Spleen (tissue), 11 donors: ENCODE results near the gene TSPAN18. TPM values are rescaled to one million over a fixed set of nuclear protein-coding genes. Genes with fewer than 3 reads are reported as not detected.

Source experiments
- DNase-seq: peaks from one replicate; pipeline ENCODE4 v3.0.0-alpha.2; 2020
- H3K27ac ChIP-seq, 8 donors: fragments of 200-600 bp; sonication (generic) in 7 of 8; 1 replicate in 4 of 8; 2 replicates in 4 of 8; pipeline versions ENCODE4 v1.5.0 to v1.8.0; 2016 to 2021; ENCODE audit warnings: inconsistent platforms in 4 of 8, mild to moderate bottlenecking in 4 of 8, moderate library complexity in 1 of 8
- H3K27me3 ChIP-seq, 7 donors: fragments of 200-600 bp; sonication (generic) in 6 of 7; replicated peaks in 1 of 7; 1 replicate in 4 of 7; 2 replicates in 3 of 7; pipeline versions ENCODE4 v1.5.0 to v1.8.0; 2016 to 2021; ENCODE audit warnings: inconsistent platforms in 3 of 7, mild to moderate bottlenecking in 1 of 7
- H3K36me3 ChIP-seq, 6 donors: fragments of 200-600 bp; sonication (generic) in 5 of 6; 1 replicate in 4 of 6; 2 replicates in 2 of 6; pipeline versions ENCODE4 v1.5.0 to v1.8.0; 2016 to 2021; ENCODE audit warnings: inconsistent platforms in 2 of 6
- H3K4me1 ChIP-seq, 6 donors: fragments of 200-600 bp; sonication (generic) in 5 of 6; 1 replicate in 3 of 6; 2 replicates in 3 of 6; pipeline versions ENCODE4 v1.5.0 to v1.8.0; 2016 to 2021; ENCODE audit warnings: inconsistent platforms in 3 of 6
- H3K4me3 ChIP-seq, 8 donors: fragments of 200-600 bp; sonication (generic) in 7 of 8; 1 replicate in 4 of 8; 2 replicates in 4 of 8; pipeline versions ENCODE4 v1.5.0 to v1.8.0; 2016 to 2021; ENCODE audit warnings: inconsistent platforms in 4 of 8, mild to moderate bottlenecking in 4 of 8, moderate library complexity in 2 of 8
- H3K9me3 ChIP-seq, 8 donors: fragments of 200-600 bp; sonication (generic) in 7 of 8; 1 replicate in 4 of 8; 2 replicates in 4 of 8; pipeline versions ENCODE4 v1.5.0 to v1.8.0; 2016 to 2021; ENCODE audit warnings: inconsistent platforms in 4 of 8
- CTCF ChIP-seq, 11 experiments: fragments of 200-600 bp in 7 of 11; fragments of 450-650 bp in 4 of 11; sonication (generic) in 4 of 11; IDR thresholded peaks in 8 of 11; conservative IDR thresholded peaks in 3 of 11; 1 replicate in 7 of 11; 2 replicates in 4 of 11; pipeline versions ENCODE4 v1.4.0 to v1.8.0; 2016 to 2021; ENCODE audit warnings: antibody characterized with exemption in 11 of 11, inconsistent platforms in 4 of 11, mild to moderate bottlenecking in 1 of 11
- POLR2A ChIP-seq, 3 donors: fragments of 450-650 bp; IDR thresholded peaks; one replicate each; pipeline ENCODE4 v1.5.1; 2017; ENCODE audit warnings: antibody characterized with exemption in 3 of 3, mild to moderate bottlenecking in 1 of 3
- POLR2AphosphoS5 ChIP-seq, 3 donors: sonication (generic); formaldehyde crosslinking; IDR thresholded peaks; one replicate each; pipeline ENCODE4 v1.5.1; 2017; ENCODE audit warnings: antibody characterized with exemption in 3 of 3
- WGBS, 5 donors: extraction: QIAGEN DNeasy Blood & Tissue Kit in 3 of 5; methylation state at CpG; one replicate each; pipeline versions ENCODE4 v1.1.5 to v1.1.7; 2013 to 2018; 5-methylcytosine and 5-hydroxymethylcytosine counted together
- intact Hi-C: fragments of 100-400 bp; cut with DNase I; formaldehyde crosslinking; loops from one replicate; pipeline ENCODE4 v1.15.0; 2023; ENCODE audit warnings: low total_unique reads
- polyA plus RNA-seq, 3 donors: library from polyadenylated mRNA; stranded (reverse); fragments of 200-250 nt; gene quantifications; one replicate each; pipeline ENCODE4 v1.2.1, GENCODE V29; 2013
- total RNA-seq, 7 donors: library from RNA; depleted of rRNA in 3 of 7; stranded (reverse); fragments of >200 nt in 3 of 7; fragmentation: NEBNext Ultra II Directional in 4 of 7; extraction: Animal tissue kit (Norgen Biotek cat#: 25700) in 4 of 7; gene quantifications; one replicate each; pipeline versions ENCODE4 v1.1.0 to v1.2.1, GENCODE V29; 2016 to 2021
- donor health status: healthy with polysubstance abuse.
- donor health status: DM: no; HTN: no; CAD: no; lungs with moderate emphysema.
- donor health status: DM: no; HTN: no; CAD: no.
- donor health status: Bipolar disorder and iron deficiency.
- donor health status: healthy.
- donor health status: DM: no; HTN: no; CAD: no.
- donor health status: DM: yes; HTN: yes; CAD: no.

The TSPAN18 gene
- total and polyA plus RNA-seq, 10 donors = 2.1 to 47.5 (median 21.3) TPM

DNA sequence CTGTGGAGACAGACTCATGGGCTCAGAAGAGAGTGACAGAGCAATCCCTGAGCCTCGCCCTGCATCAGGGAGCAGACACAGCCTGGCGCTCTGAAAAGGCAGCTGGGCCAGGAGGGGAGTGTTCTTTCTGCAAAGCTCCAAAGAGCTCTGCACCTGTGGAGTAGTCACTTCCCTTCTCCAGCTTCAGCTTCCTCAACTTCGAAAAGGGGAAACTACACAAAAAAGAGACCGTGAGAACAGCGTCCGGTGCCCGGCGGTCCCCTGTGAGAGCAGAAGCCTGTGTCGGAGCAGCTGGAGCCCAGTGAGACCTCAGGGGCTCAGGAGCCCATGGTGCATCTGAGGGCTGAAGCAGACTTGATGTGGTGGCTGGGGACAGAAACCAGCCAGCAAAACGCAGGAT, 188.9 kb downstream of the TSPAN18 start:
- Histone ChIP-seq H3K27ac (peak overlapping the region in 3 of 8 donors; percentile 28 to 70 (median 59)), H3K27me3 (peaks cover 0 to 7% (median 0%) of the 10 kb centered on the region in 7 donors), H3K9me3 (no peaks in the 10 kb centered on the region), H3K36me3 (peaks cover 0 to 5% (median 0%) of the 10 kb centered on the region in 6 donors), H3K4me1 (peaks cover 34 to 70% (median 49%) of the 10 kb centered on the region in 6 donors), H3K4me3 (no peak overlapping the region)
- DNase-seq = peak; percentile 85
- no peak for TF ChIP-seq POLR2A (IDR thresholded peaks at IDR 0.05)
- TF ChIP-seq CTCF (IDR thresholded peaks at IDR 0.05 in 8 of 11, conservative IDR thresholded peaks at IDR 0.05 in 3 of 11) = no peak
- peak in 2 of 3 donors; percentile 9 to 69 for TF ChIP-seq POLR2AphosphoS5 (IDR thresholded peaks at IDR 0.05)
- intact Hi-C loops = no loop called here
- WGBS, 5 donors = 13 to 42% (median 27%) methylated on average over 10 of the region's 10 CpGs

- H3K27ac ChIP-seq = peak overlapping the region in 6 of 8 donors; percentile 11 to 70 (median 29)
- no peaks in the 10 kb centered on the region for H3K9me3 ChIP-seq
- H3K4me1 ChIP-seq = peaks cover 30 to 63% (median 44%) of the 10 kb centered on the region in 6 donors
- no peak overlapping the region for H3K4me3 ChIP-seq
- intact Hi-C loops = no loop called here
- H3K27me3 ChIP-seq = peaks cover 0 to 7% (median 0%) of the 10 kb centered on the region in 7 donors
- peaks cover 0 to 5% (median 0%) of the 10 kb centered on the region in 6 donors for H3K36me3 ChIP-seq
- DNase-seq = no peak
- TF ChIP-seq POLR2AphosphoS5 (IDR thresholded peaks at IDR 0.05) = no peak
- TF ChIP-seq CTCF (IDR thresholded peaks at IDR 0.05 in 8 of 11, conservative IDR thresholded peaks at IDR 0.05 in 3 of 11) = no peak
- no peak for TF ChIP-seq POLR2A (IDR thresholded peaks at IDR 0.05)
- 42 to 56% (median 45%) methylated on average over 7 to 8 of the region's 8 CpGs for WGBS, 5 donors
These were observed 189.6 kb downstream of the TSPAN18 start for GRCh38 chr11:44916331-44916730.

DNA sequence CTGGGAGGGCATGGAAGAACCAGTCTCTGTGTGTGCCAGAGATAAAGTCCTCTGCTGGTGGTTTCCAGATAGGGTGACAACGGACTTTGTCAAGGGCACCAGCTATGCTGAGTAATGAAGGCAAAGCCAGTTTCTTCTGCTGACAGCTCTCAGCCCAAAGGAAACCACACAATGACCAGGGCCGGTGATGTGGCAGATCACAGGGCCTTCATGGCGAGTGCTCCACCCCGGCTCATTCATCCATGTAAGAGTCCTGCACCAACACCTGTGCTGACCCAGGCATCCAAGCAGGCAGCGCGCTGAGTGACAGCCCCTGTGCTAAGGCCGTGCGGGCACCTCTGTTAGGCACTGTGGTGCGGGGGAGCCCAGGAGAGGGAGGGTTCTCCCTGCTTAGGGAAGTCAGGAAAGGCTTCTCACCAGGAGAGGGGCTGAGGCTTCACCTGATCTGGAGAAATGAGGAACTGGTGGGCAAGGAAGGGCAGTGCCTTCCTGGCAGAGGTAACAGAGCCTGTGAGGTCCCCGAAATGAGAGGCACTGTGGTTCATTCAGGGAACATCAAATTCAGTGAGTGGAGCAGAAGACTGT, 190.1 kb downstream of the TSPAN18 start:
- Histone ChIP-seq H3K4me3 (no peak overlapping the region), H3K27ac (peak overlapping the region in 6 of 8 donors; percentile 11 to 70 (median 29)), H3K9me3 (no peaks in the 10 kb centered on the region), H3K4me1 (peaks cover 28 to 57% (median 38%) of the 10 kb centered on the region in 6 donors), H3K27me3 (peaks cover 0 to 7% (median 0%) of the 10 kb centered on the region in 7 donors), H3K36me3 (peaks cover 0 to 5% (median 0%) of the 10 kb centered on the region in 6 donors)
- intact Hi-C loops = no loop called here
- DNase-seq = no peak
- 39 to 56% (median 49%) methylated on average over 6 to 10 of the region's 10 CpGs for WGBS, 5 donors
- peak in 1 of 3 donors; percentile 7 for TF ChIP-seq POLR2AphosphoS5 (IDR thresholded peaks at IDR 0.05)
- no peak for TF ChIP-seq POLR2A (IDR thresholded peaks at IDR 0.05)
- TF ChIP-seq CTCF (IDR thresholded peaks at IDR 0.05 in 8 of 11, conservative IDR thresholded peaks at IDR 0.05 in 3 of 11) = no peak

DNA sequence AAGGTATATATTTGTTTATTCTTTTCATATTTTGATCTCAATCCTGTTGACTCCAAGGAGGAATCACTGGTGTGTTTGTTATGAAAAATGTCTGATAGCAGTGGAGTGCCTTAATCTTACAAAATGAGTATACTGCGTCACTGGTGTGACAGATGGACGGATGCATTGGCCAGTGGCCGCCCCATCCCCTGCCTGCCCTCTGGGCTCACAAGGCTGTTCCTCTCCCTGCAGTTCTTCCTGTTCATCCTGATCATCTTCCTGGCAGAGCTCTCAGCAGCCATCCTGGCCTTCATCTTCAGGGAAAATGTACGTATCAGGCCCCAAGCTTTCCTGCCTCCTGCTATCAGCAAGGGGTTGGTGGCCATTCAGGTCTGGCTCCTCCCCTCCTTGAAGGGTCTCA, 191.0 kb downstream of the TSPAN18 start:
- DNase-seq = no peak
- H3K27ac ChIP-seq = no peak overlapping the region
- peaks cover 0 to 5% (median 0%) of the 10 kb centered on the region in 6 donors for H3K36me3 ChIP-seq
- peaks cover 25 to 48% (median 34%) of the 10 kb centered on the region in 6 donors for H3K4me1 ChIP-seq
- TF ChIP-seq CTCF (IDR thresholded peaks at IDR 0.05 in 8 of 11, conservative IDR thresholded peaks at IDR 0.05 in 3 of 11) (no peak), POLR2AphosphoS5 (IDR thresholded peaks at IDR 0.05) (no peak), POLR2A (IDR thresholded peaks at IDR 0.05) (no peak)
- peaks cover 0 to 7% (median 0%) of the 10 kb centered on the region in 7 donors for H3K27me3 ChIP-seq
- intact Hi-C loops = no loop called here
- WGBS, 5 donors = 72 to 89% (median 87%) methylated on average over 4 of the region's 4 CpGs
- H3K4me3 ChIP-seq = no peak overlapping the region
- no peaks in the 10 kb centered on the region for H3K9me3 ChIP-seq
